ENCODE results near the gene STARD9. TPM values are rescaled to one million over a fixed set of nuclear protein-coding genes. Genes with fewer than 3 reads are reported as not detected.

The STARD9 gene
- total and polyA plus RNA-seq, 2 of the 13 experiments (the other 11 are each of a cell fraction or from before 2014, with no cell fraction given), result 5.3 to 7.5 TPM

GRCh38 chr15:42707068-42707467, 131.7 kb downstream of the STARD9 start:
- POLR2A ChIA-PET, result no interaction called here
- Histone ChIP-seq H3K27me3 (ENCODE audit: control insufficient read depth in 1 of 2, insufficient read depth in 2 of 2, low read length in 2 of 2) (no peaks in the 10 kb centered on the region), H3K9ac (ENCODE audit: insufficient read depth, low read depth, low read length) (no peak overlapping the region), H3K27ac (ENCODE audit: extremely low read length, insufficient read depth, low read length) (no peak overlapping the region), H3K36me3 (replicated peaks in 1 of 2; ENCODE audit: control insufficient read depth in 1 of 2, insufficient read depth in 2 of 2, low read length in 2 of 2) (0 out of 5 replicates have a peak, but pooled peaks cover 0 to 1% of the 10 kb centered on the region in 2 experiments), H2AFZ (ENCODE audit: low read length) (no peak overlapping the region), H3K4me2 (ENCODE audit: low read depth, low read length) (no peak overlapping the region), H3K9me3 (ENCODE audit: low read length) (no peaks in the 10 kb centered on the region), H4K20me1 (ENCODE audit: insufficient read depth, low read length) (no peaks in the 10 kb centered on the region), H3K4me3 (replicated peaks in 1 of 3; ENCODE audit: insufficient read depth in 1 of 3, low read depth in 2 of 3, low read length in 3 of 3) (no peak overlapping the region), H3K79me2 (ENCODE audit: insufficient read depth, low read length) (no peaks in the 10 kb centered on the region), H3K4me1 (ENCODE audit: insufficient read depth, low read length) (peaks cover 17% of the 10 kb centered on the region)
- WGBS (ENCODE audit: low lambda C conversion rate), result 94% methylated on average over 2 of the region's 2 CpGs
- TF ChIP-seq TBX2 (CRISPR knock-in tag; IDR thresholded peaks at IDR 0.05; ENCODE audit: borderline replicate concordance) (no peak), NR2F2 (IDR thresholded peaks at IDR 0.05; ENCODE audit: borderline replicate concordance, low read depth) (no peak), ZNF562 (CRISPR knock-in tag; IDR thresholded peaks at IDR 0.05; ENCODE audit: borderline replicate concordance) (no peak), ZKSCAN5 (CRISPR knock-in tag; IDR thresholded peaks at IDR 0.05) (no peak), SMYD3 (CRISPR knock-in tag; IDR thresholded peaks at IDR 0.05) (no peak), NAIF1 (CRISPR knock-in tag; IDR thresholded peaks at IDR 0.05; ENCODE audit: borderline replicate concordance) (no peak), TRIM24 (CRISPR knock-in tag; IDR thresholded peaks at IDR 0.05) (no peak), ZNF768 (CRISPR knock-in tag; IDR thresholded peaks at IDR 0.05) (no peak), SNAPC5 (CRISPR knock-in tag; IDR thresholded peaks at IDR 0.05; ENCODE audit: borderline replicate concordance) (no peak), POLR2G (IDR thresholded peaks at IDR 0.05; ENCODE audit: low read depth, low read length) (no peak), MAFK (conservative IDR thresholded peaks at IDR 0.05 in 1 of 2, IDR thresholded peaks at IDR 0.05 in 1 of 2; ENCODE audit: low read length in 2 of 2) (peak in 1 of 2 experiments; percentile 46; a peak in 2 of 4 replicates), NFE2L2 (IDR thresholded peaks at IDR 0.05; ENCODE audit: low read length) (peak; percentile 76), SOX5 (CRISPR knock-in tag; IDR thresholded peaks at IDR 0.05; ENCODE audit: borderline replicate concordance) (no peak), NFIC (IDR thresholded peaks at IDR 0.05; ENCODE audit: low read length) (no peak)
- no TSS peak for BruUV-seq (replicated peaks)
- CTCF ChIA-PET (ENCODE audit: low intra/inter-chr PET ratio, low total read pairs), result no interaction called here
- in situ Hi-C loops (cut with HindIII; ENCODE audit: extremely low pct_ligation_motif_present, low pct_unique_long_range_greater_than_20kb) (loop anchor here (25.0 kb wide), 1 partner anchor 505 kb away; the partner anchor contains the start of gene EPB42), intact Hi-C loops (cut with micrococcal nuclease; ENCODE audit: unreplicated experiment) (no loop called here)
- DNase-seq (ENCODE audit: low spot score) (no peak), ATAC-seq (no peak), FAIRE-seq (no peak)
